ENCODE results near the gene ZNF699.
"Not testable (repeated sequence)": the region's sequence is repeated elsewhere in the genome, so short reads cannot be mapped to it uniquely, and the experiment has no call there.

The ZNF699 gene

GRCh38 chr19:9295411-9295849, 14.2 kb downstream of the ZNF699 start:
- peak; percentile 4 for DNase-seq (ENCODE audit: low read depth)
- no peak for TF ChIP-seq CTCF (conservative IDR thresholded peaks at IDR 0.05; ENCODE audit: control insufficient read depth, insufficient read depth, low read depth, low read length)
- no peak overlapping the region for H3K4me3 ChIP-seq (ENCODE audit: control insufficient read depth, low read depth, low read length)

GRCh38 chr19:9289231-9289884, 20.3 kb downstream of the ZNF699 start:
- H3K4me3 ChIP-seq (ENCODE audit: control insufficient read depth, low read depth, low read length), result no peak overlapping the region
- DNase-seq (ENCODE audit: low read depth), result no peak
- TF ChIP-seq CTCF (conservative IDR thresholded peaks at IDR 0.05; ENCODE audit: control insufficient read depth, insufficient read depth, low read depth, low read length), result no peak

- DNase-seq (ENCODE audit: low read depth); H3K4me3 ChIP-seq (ENCODE audit: control insufficient read depth, low read depth, low read length): not testable (repeated sequence)
These were observed 26.2 kb downstream of the ZNF699 start for GRCh38 chr19:9283485-9283884.

GRCh38 chr19:9251236-9251635, 58.4 kb downstream of the ZNF699 start:
- no peak for DNase-seq (ENCODE audit: low read depth)
- H3K4me3 ChIP-seq (ENCODE audit: control insufficient read depth, low read depth, low read length), result no peak overlapping the region
- TF ChIP-seq CTCF (conservative IDR thresholded peaks at IDR 0.05; ENCODE audit: control insufficient read depth, insufficient read depth, low read depth, low read length), result no peak

GRCh38 chr19:9250630-9251029, 59.0 kb downstream of the ZNF699 start, which contains the start of gene OR7E24:
OR7E24 (plus strand) TSS chr19:9250930; CDS start chr19:9251044, 114 bp downstream.
- H3K4me3 ChIP-seq (ENCODE audit: control insufficient read depth, low read depth, low read length), result no peak within 1 kb of the TSS
- no peak for DNase-seq (ENCODE audit: low read depth)
- TF ChIP-seq CTCF (conservative IDR thresholded peaks at IDR 0.05; ENCODE audit: control insufficient read depth, insufficient read depth, low read depth, low read length), result no peak
